Measurements from ENCODE around the gene GTF2F1.
"Not testable (repeated sequence)": the region's sequence is repeated elsewhere in the genome, so short reads cannot be mapped to it uniquely, and the experiment has no call there.

The GTF2F1 gene

GRCh38 chr19:6355321-6356040 lies 37.5 kb downstream of the GTF2F1 start:
- H3K4me1 ChIP-seq (ENCODE audit: control insufficient read depth, insufficient read depth, low read length); H3K9me3 ChIP-seq (ENCODE audit: control insufficient read depth, low read length); H3K36me3 ChIP-seq (ENCODE audit: control insufficient read depth, insufficient read depth, low read length); H3K27me3 ChIP-seq (ENCODE audit: control insufficient read depth, insufficient read depth, low read length, poor library complexity, severe bottlenecking); H3K27ac ChIP-seq (ENCODE audit: insufficient read depth, low read depth, low read length, poor library complexity, severe bottlenecking); H3K4me3 ChIP-seq (ENCODE audit: insufficient read depth, low read depth, low read length): not testable (repeated sequence)
- 95 to 96% methylated on average over 36 to 44 of the region's 46 CpGs for WGBS, 2 experiments

- peaks cover 6% of the 10 kb centered on the region for H3K4me1 ChIP-seq (ENCODE audit: control insufficient read depth, insufficient read depth, low read length)
- no peak overlapping the region for H3K27ac ChIP-seq (ENCODE audit: insufficient read depth, low read depth, low read length, poor library complexity, severe bottlenecking)
- no peaks in the 10 kb centered on the region for H3K9me3 ChIP-seq (ENCODE audit: control insufficient read depth, low read length)
- H3K27me3 ChIP-seq (ENCODE audit: control insufficient read depth, insufficient read depth, low read length, poor library complexity, severe bottlenecking): no peaks in the 10 kb centered on the region
- H3K4me3 ChIP-seq (ENCODE audit: insufficient read depth, low read depth, low read length): no peak overlapping the region
- H3K36me3 ChIP-seq (ENCODE audit: control insufficient read depth, insufficient read depth, low read length): no peaks in the 10 kb centered on the region
- 60 to 71% methylated on average over 3 to 4 of the region's 4 CpGs for WGBS, 2 experiments
Measured at GRCh38 chr19:6354098-6354674, 38.8 kb downstream of the GTF2F1 start.

- Histone ChIP-seq H3K4me1 (ENCODE audit: control insufficient read depth, insufficient read depth, low read length) (no peaks in the 10 kb centered on the region), H3K27ac (ENCODE audit: insufficient read depth, low read depth, low read length, poor library complexity, severe bottlenecking) (no peak overlapping the region), H3K9me3 (ENCODE audit: control insufficient read depth, low read length) (no peaks in the 10 kb centered on the region), H3K36me3 (ENCODE audit: control insufficient read depth, insufficient read depth, low read length) (no peaks in the 10 kb centered on the region), H3K27me3 (ENCODE audit: control insufficient read depth, insufficient read depth, low read length, poor library complexity, severe bottlenecking) (no peaks in the 10 kb centered on the region), H3K4me3 (ENCODE audit: insufficient read depth, low read depth, low read length) (no peak overlapping the region)
- 88 to 95% methylated on average over 2 of the region's 2 CpGs for WGBS, 2 experiments
Measured at GRCh38 chr19:6352381-6353165, 40.4 kb downstream of the GTF2F1 start.

DNA sequence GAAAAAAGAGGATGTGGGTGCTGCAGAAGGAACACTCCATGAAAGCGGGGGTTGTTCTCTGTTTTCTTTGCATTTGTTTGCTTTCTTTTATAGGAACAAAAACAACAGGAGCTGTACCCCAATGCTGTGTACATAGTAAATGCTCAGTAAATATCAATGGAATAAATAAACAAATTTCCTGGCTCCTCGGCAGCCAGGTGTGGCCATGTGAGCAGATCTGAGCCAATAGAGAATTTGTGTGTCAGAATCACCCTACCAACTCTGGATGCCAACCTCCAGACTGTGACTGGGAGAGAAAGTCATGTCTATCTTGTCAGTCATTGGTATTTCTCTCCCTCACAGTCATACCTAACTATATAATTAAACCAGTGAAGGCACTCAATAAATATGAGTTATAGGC lies 42.3 kb downstream of the GTF2F1 start:
- no peak overlapping the region for H3K4me3 ChIP-seq (ENCODE audit: insufficient read depth, low read depth, low read length)
- no peaks in the 10 kb centered on the region for H3K27me3 ChIP-seq (ENCODE audit: control insufficient read depth, insufficient read depth, low read length, poor library complexity, severe bottlenecking)
- H3K4me1 ChIP-seq (ENCODE audit: control insufficient read depth, insufficient read depth, low read length): no peaks in the 10 kb centered on the region
- 91 to 93% methylated on average over 2 of the region's 2 CpGs for WGBS, 2 experiments
- no peaks in the 10 kb centered on the region for H3K36me3 ChIP-seq (ENCODE audit: control insufficient read depth, insufficient read depth, low read length)
- H3K27ac ChIP-seq (ENCODE audit: insufficient read depth, low read depth, low read length, poor library complexity, severe bottlenecking): no peak overlapping the region
- no peaks in the 10 kb centered on the region for H3K9me3 ChIP-seq (ENCODE audit: control insufficient read depth, low read length)

GRCh38 chr19:6349271-6349670 lies 43.7 kb downstream of the GTF2F1 start:
- H3K27ac ChIP-seq (ENCODE audit: insufficient read depth, low read depth, low read length, poor library complexity, severe bottlenecking); H3K4me1 ChIP-seq (ENCODE audit: control insufficient read depth, insufficient read depth, low read length); H3K36me3 ChIP-seq (ENCODE audit: control insufficient read depth, insufficient read depth, low read length); H3K9me3 ChIP-seq (ENCODE audit: control insufficient read depth, low read length); H3K27me3 ChIP-seq (ENCODE audit: control insufficient read depth, insufficient read depth, low read length, poor library complexity, severe bottlenecking); H3K4me3 ChIP-seq (ENCODE audit: insufficient read depth, low read depth, low read length): not testable (repeated sequence)
- WGBS, 2 experiments: 76 to 82% methylated on average over 2 of the region's 2 CpGs

- Histone ChIP-seq H3K27me3 (ENCODE audit: control insufficient read depth, insufficient read depth, low read length, poor library complexity, severe bottlenecking) (no peaks in the 10 kb centered on the region), H3K27ac (ENCODE audit: insufficient read depth, low read depth, low read length, poor library complexity, severe bottlenecking) (no peak overlapping the region), H3K4me1 (ENCODE audit: control insufficient read depth, insufficient read depth, low read length) (no peaks in the 10 kb centered on the region), H3K4me3 (ENCODE audit: insufficient read depth, low read depth, low read length) (no peak overlapping the region), H3K9me3 (ENCODE audit: control insufficient read depth, low read length) (no peaks in the 10 kb centered on the region), H3K36me3 (ENCODE audit: control insufficient read depth, insufficient read depth, low read length) (no peaks in the 10 kb centered on the region)
- WGBS, 2 experiments: 74 to 83% methylated on average over 1 of the region's 1 CpG
Measured at GRCh38 chr19:6343462-6343861, 49.5 kb downstream of the GTF2F1 start.

GRCh38 chr19:6340493-6341201 lies 52.3 kb downstream of the GTF2F1 start:
- Histone ChIP-seq H3K27ac (ENCODE audit: insufficient read depth, low read depth, low read length, poor library complexity, severe bottlenecking) (no peak overlapping the region), H3K36me3 (ENCODE audit: control insufficient read depth, insufficient read depth, low read length) (no peaks in the 10 kb centered on the region), H3K4me1 (ENCODE audit: control insufficient read depth, insufficient read depth, low read length) (no peaks in the 10 kb centered on the region), H3K27me3 (ENCODE audit: control insufficient read depth, insufficient read depth, low read length, poor library complexity, severe bottlenecking) (no peaks in the 10 kb centered on the region), H3K9me3 (ENCODE audit: control insufficient read depth, low read length) (no peaks in the 10 kb centered on the region), H3K4me3 (ENCODE audit: insufficient read depth, low read depth, low read length) (no peak overlapping the region)
- WGBS, 2 experiments: 71% methylated on average over 14 of the region's 14 CpGs

DNA sequence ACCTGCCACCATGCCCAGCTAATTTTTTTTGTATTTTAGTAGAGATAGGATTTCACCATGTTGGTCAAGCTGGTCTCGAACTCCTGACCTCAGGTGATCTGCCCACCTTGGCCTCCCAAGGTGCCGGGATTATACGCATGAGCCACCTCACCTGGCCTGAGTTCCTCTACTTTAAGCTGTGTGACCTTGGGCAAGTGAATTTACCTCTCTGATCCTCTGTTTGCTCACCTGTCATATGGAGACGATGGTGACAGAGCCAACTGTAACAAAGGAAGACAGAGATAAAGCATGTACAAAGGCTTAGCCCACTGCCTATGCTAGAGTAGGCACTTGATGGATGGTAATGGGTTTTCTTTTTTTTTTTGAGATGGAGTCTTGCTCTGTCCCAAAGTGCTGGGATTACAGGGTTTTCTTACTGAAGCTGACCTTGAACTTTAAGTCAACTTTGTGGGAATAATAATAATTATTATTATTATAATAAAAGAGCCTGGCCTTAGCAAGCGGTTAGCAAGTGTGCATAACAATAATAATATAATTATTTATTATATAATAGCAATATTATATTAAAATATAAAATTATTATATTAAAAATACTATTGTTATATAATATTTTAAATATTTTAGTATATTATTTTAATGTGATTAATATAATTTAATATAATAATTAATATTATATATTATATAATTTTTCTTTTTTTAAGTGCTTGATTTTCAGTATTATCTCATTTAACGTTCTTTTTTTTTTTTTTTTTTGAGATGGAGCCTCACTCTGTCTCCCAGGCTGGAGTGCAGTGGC lies 58.3 kb downstream of the GTF2F1 start:
- Histone ChIP-seq H3K27ac (ENCODE audit: insufficient read depth, low read depth, low read length, poor library complexity, severe bottlenecking) (no peak overlapping the region), H3K9me3 (ENCODE audit: control insufficient read depth, low read length) (no peaks in the 10 kb centered on the region), H3K27me3 (ENCODE audit: control insufficient read depth, insufficient read depth, low read length, poor library complexity, severe bottlenecking) (no peaks in the 10 kb centered on the region), H3K4me3 (ENCODE audit: insufficient read depth, low read depth, low read length) (no peak overlapping the region), H3K36me3 (ENCODE audit: control insufficient read depth, insufficient read depth, low read length) (no peaks in the 10 kb centered on the region), H3K4me1 (ENCODE audit: control insufficient read depth, insufficient read depth, low read length) (no peaks in the 10 kb centered on the region)
- 88 to 91% methylated on average over 4 to 5 of the region's 6 CpGs for WGBS, 2 experiments

DNA sequence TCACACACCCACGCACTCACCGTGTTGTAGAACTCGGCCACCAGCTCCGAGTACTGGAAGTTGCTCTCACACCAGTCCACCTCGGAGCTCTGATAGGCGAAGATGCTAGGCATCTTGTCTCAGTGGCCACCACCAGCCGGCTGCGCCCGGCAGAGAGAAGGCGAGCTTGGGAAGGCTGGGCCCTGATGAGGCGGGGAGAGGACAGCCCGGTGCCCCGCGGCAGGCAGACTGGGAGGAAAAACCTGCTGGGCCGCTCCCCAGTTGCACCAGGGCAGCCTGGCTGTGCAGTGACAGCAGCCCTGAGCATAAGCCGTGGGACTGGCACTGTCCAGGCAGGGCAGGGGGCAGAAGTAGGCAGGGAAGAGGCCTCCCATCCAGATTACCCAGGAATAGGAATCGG lies 59.5 kb downstream of the GTF2F1 start, which contains the start of gene ACER1:
Gene ACER1 (minus strand): TSS at position 174 of the 400 bp plus-strand sequence. CDS start 61 bp downstream, at position 113.
- WGBS, 2 experiments: 88 to 91% methylated on average over 17 of the region's 17 CpGs
- Histone ChIP-seq H3K4me1 (ENCODE audit: control insufficient read depth, insufficient read depth, low read length) (no peaks in the 10 kb centered on the region), H3K4me3 (ENCODE audit: insufficient read depth, low read depth, low read length) (no peak within 1 kb of the TSS), H3K9me3 (ENCODE audit: control insufficient read depth, low read length) (no peaks in the 10 kb centered on the region), H3K27ac (ENCODE audit: insufficient read depth, low read depth, low read length, poor library complexity, severe bottlenecking) (no peak within 1 kb of the TSS), H3K36me3 (ENCODE audit: control insufficient read depth, insufficient read depth, low read length) (no peaks in the 10 kb centered on the region), H3K27me3 (ENCODE audit: control insufficient read depth, insufficient read depth, low read length, poor library complexity, severe bottlenecking) (no peaks in the 10 kb centered on the region)

Data from ectodermal cell (in vitro differentiated cells).